Testis (tissue), 3 donors: ENCODE results near the gene PILRB. TPM values are rescaled to one million over a fixed set of nuclear protein-coding genes. Genes with fewer than 3 reads are reported as not detected.

Experiments
- DNase-seq: peaks from one replicate; pipeline ENCODE4 v3.0.0-alpha.2; 2019
- H3K27ac ChIP-seq, 2 donors: fragments of 200-600 bp; sonication (generic); one replicate each; pipeline ENCODE4 v1.5.1; 2019
- H3K27me3 ChIP-seq: fragments of 200-600 bp; sonication (generic); one replicate; pipeline ENCODE4 v1.5.1; 2019
- H3K36me3 ChIP-seq: fragments of 200-600 bp; sonication (generic); one replicate; pipeline ENCODE4 v1.5.1; 2017; ENCODE audit warnings: low read depth; ENCODE audit errors: missing control alignments
- H3K4me1 ChIP-seq: fragments of 200-600 bp; sonication (generic); one replicate; pipeline ENCODE4 v1.5.1; 2019
- H3K4me3 ChIP-seq, 2 donors: fragments of 200-600 bp; sonication (generic); one replicate each; pipeline ENCODE4 v1.5.1; 2017 to 2019
- H3K9me3 ChIP-seq: fragments of 200-600 bp; sonication (generic); one replicate; pipeline ENCODE4 v1.5.1; 2017
- CTCF ChIP-seq, 3 experiments: fragments of 450-650 bp in 2 of 3; fragments of 200-600 bp in 1 of 3; sonication (generic) in 1 of 3; IDR thresholded peaks; one replicate each; pipeline ENCODE4 v1.5.1; 2016 to 2019; ENCODE audit warnings: antibody characterized with exemption in 3 of 3, mild to moderate bottlenecking in 2 of 3, moderate library complexity in 1 of 3
- POLR2A ChIP-seq: fragments of 450-650 bp; IDR thresholded peaks from one replicate; pipeline ENCODE4 v1.6.1; 2017; ENCODE audit warnings: antibody characterized with exemption, mild to moderate bottlenecking, moderate library complexity
- WGBS, 2 donors: methylation state at CpG; one replicate each; pipeline ENCODE4 v1.1.5; 2018; 5-methylcytosine and 5-hydroxymethylcytosine counted together
- intact Hi-C: fragments of 100-400 bp; cut with DNase I; formaldehyde crosslinking; loops from one replicate; pipeline ENCODE4 v1.15.1; 2023; ENCODE audit warnings: low total_unique reads
- polyA plus RNA-seq: library from polyadenylated mRNA; stranded (reverse); fragments of 350-450 nt; fragmentation: Illumina TruSeq; extraction: RNeasy Lipid Tissue Mini Kit (QIAGEN cat#74804); gene quantifications from one replicate; pipeline ENCODE4 v1.2.3, GENCODE V29; 2014; ENCODE audit warnings: low read depth, low replicate concordance; ENCODE audit not compliant: insufficient read depth
- total RNA-seq, 2 donors: library from RNA; depleted of rRNA; stranded (reverse); fragments of >200 nt; gene quantifications; one replicate each; pipeline ENCODE4 v1.2.3, GENCODE V29; 2016

PILRB gene
- total and polyA plus RNA-seq, 3 donors from 2014 or later, result 126 to 258 (median 155) TPM

- intact Hi-C loops, result loop anchor here (10.0 kb wide), 1 partner anchor 55 kb away; no protein-coding TSS in a partner anchor
- peak overlapping the region; percentile 77 to 79 for H3K27ac ChIP-seq
- no peak overlapping the region for H3K4me3 ChIP-seq
- no peak for TF ChIP-seq POLR2A
- TF ChIP-seq CTCF (IDR thresholded peaks at IDR 0.05), result no peak
- peaks cover 34% of the 10 kb centered on the region for H3K4me1 ChIP-seq
- DNase-seq, result peak; percentile 62
- H3K9me3 ChIP-seq, result no peaks in the 10 kb centered on the region
- H3K36me3 ChIP-seq, result no peaks in the 10 kb centered on the region
- H3K27me3 ChIP-seq, result no peaks in the 10 kb centered on the region
- 55 to 62% methylated on average over 3 of the region's 3 CpGs for whole genome bisulfite sequencing, 2 donors
Measured at GRCh38 chr7:100400041-100400440, 42.1 kb downstream of the PILRB start.

- Histone ChIP-seq H3K36me3 (no peaks in the 10 kb centered on the region), H3K27me3 (no peaks in the 10 kb centered on the region), H3K4me1 (peaks cover 34% of the 10 kb centered on the region), H3K4me3 (no peak overlapping the region), H3K27ac (peak overlapping the region in 1 of 2 donors; percentile 46), H3K9me3 (no peaks in the 10 kb centered on the region)
- TF ChIP-seq POLR2A (no peak), CTCF (IDR thresholded peaks at IDR 0.05) (no peak)
- no peak for DNase-seq
- intact Hi-C loops, result loop anchor here (10.0 kb wide), 1 partner anchor 56 kb away; no protein-coding TSS in a partner anchor
- 79 to 84% methylated on average over 10 to 11 of the region's 11 CpGs for WGBS, 2 donors
Measured at GRCh38 chr7:100400656-100401055, 42.7 kb downstream of the PILRB start.

GRCh38 chr7:100401811-100402210 lies 43.9 kb downstream of the PILRB start:
- no peaks in the 10 kb centered on the region for H3K36me3 ChIP-seq
- no peaks in the 10 kb centered on the region for H3K9me3 ChIP-seq
- intact Hi-C loops, result loop anchor here (10.0 kb wide), 1 partner anchor 57 kb away; no protein-coding TSS in a partner anchor
- no peak overlapping the region for H3K4me3 ChIP-seq
- H3K27me3 ChIP-seq, result no peaks in the 10 kb centered on the region
- WGBS, 2 donors, result 67 to 86% methylated on average over 5 of the region's 5 CpGs
- DNase-seq, result no peak
- no peak for TF ChIP-seq POLR2A
- peaks cover 34% of the 10 kb centered on the region for H3K4me1 ChIP-seq
- H3K27ac ChIP-seq, result no peak overlapping the region

- intact Hi-C loops, result loop anchor here (10.0 kb wide), 1 partner anchor 57 kb away; no protein-coding TSS in a partner anchor
- H3K27ac ChIP-seq, result no peak overlapping the region
- H3K4me1 ChIP-seq, result peaks cover 37% of the 10 kb centered on the region
- TF ChIP-seq POLR2A (no peak), CTCF (IDR thresholded peaks at IDR 0.05) (no peak)
- WGBS, 2 donors, result 93 to 98% methylated on average over 2 of the region's 2 CpGs
- no peak overlapping the region for H3K4me3 ChIP-seq
- no peaks in the 10 kb centered on the region for H3K27me3 ChIP-seq
- no peak for DNase-seq
- H3K9me3 ChIP-seq, result no peaks in the 10 kb centered on the region
- no peaks in the 10 kb centered on the region for H3K36me3 ChIP-seq
Measured at GRCh38 chr7:100402241-100402640, 44.3 kb downstream of the PILRB start.

GRCh38 chr7:100406767-100407166 lies 48.9 kb downstream of the PILRB start:
- Histone ChIP-seq H3K9me3 (no peaks in the 10 kb centered on the region), H3K27ac (no peak overlapping the region), H3K36me3 (no peaks in the 10 kb centered on the region), H3K4me1 (peaks cover 4% of the 10 kb centered on the region), H3K4me3 (no peak overlapping the region), H3K27me3 (no peaks in the 10 kb centered on the region)
- TF ChIP-seq POLR2A (no peak), CTCF (IDR thresholded peaks at IDR 0.05) (no peak)
- no peak for DNase-seq
- WGBS, 2 donors, result 57 to 63% methylated on average over 6 of the region's 6 CpGs
- intact Hi-C loops, result loop anchor here (10.0 kb wide), 1 partner anchor 62 kb away; no protein-coding TSS in a partner anchor
